ENCODE data around the gene NEGR1.

Gene NEGR1

GRCh38 chr1:72184099-72184701 lies 98.1 kb downstream of the NEGR1 start:
- H3K27me3 ChIP-seq (ENCODE audit: low read depth, low read length) = no peaks in the 10 kb centered on the region
- H3K36me3 ChIP-seq (replicated peaks; ENCODE audit: low read depth, low read length) = no peaks in the 10 kb centered on the region
- H3K4me3 ChIP-seq (ENCODE audit: low read length) = no peak overlapping the region
- no peaks in the 10 kb centered on the region for H4K20me1 ChIP-seq (ENCODE audit: insufficient read depth, low read length)
- H3K4me2 ChIP-seq (ENCODE audit: low read length) = no peak overlapping the region
- no peaks in the 10 kb centered on the region for H3K79me2 ChIP-seq (ENCODE audit: low read length)
- no peak for TF ChIP-seq CTCF (IDR thresholded peaks at IDR 0.05; ENCODE audit: low read depth, low read length)
- TF ChIP-seq EZH2phosphoT487 (IDR thresholded peaks at IDR 0.05; ENCODE audit: low read depth) = no peak
- H3K27ac ChIP-seq (ENCODE audit: low read length) = no peak overlapping the region
- H3K9ac ChIP-seq (ENCODE audit: low read length) = no peak overlapping the region
- peaks cover 7% of the 10 kb centered on the region for H3K4me1 ChIP-seq (ENCODE audit: low read length)
- H2AFZ ChIP-seq (ENCODE audit: low read depth, low read length) = no peak overlapping the region
- H3K9me3 ChIP-seq (ENCODE audit: insufficient read depth, low read length) = no peaks in the 10 kb centered on the region

- no peaks in the 10 kb centered on the region for H3K27me3 ChIP-seq (ENCODE audit: low read depth, low read length)
- no peak overlapping the region for H3K4me3 ChIP-seq (ENCODE audit: low read length)
- H3K9me3 ChIP-seq (ENCODE audit: insufficient read depth, low read length) = no peaks in the 10 kb centered on the region
- no peaks in the 10 kb centered on the region for H4K20me1 ChIP-seq (ENCODE audit: insufficient read depth, low read length)
- H3K79me2 ChIP-seq (ENCODE audit: low read length) = no peaks in the 10 kb centered on the region
- peaks cover 8% of the 10 kb centered on the region for H3K4me1 ChIP-seq (ENCODE audit: low read length)
- TF ChIP-seq CTCF (IDR thresholded peaks at IDR 0.05; ENCODE audit: low read depth, low read length) = no peak
- TF ChIP-seq EZH2phosphoT487 (IDR thresholded peaks at IDR 0.05; ENCODE audit: low read depth) = no peak
- no peak overlapping the region for H3K9ac ChIP-seq (ENCODE audit: low read length)
- 0 out of 2 replicates have a peak overlapping the region, but pooled peaks have one; percentile 11 for H3K27ac ChIP-seq (ENCODE audit: low read length)
- no peak overlapping the region for H2AFZ ChIP-seq (ENCODE audit: low read depth, low read length)
- peak overlapping the region; percentile 20; the same call in 1 of the 2 replicates for H3K4me2 ChIP-seq (ENCODE audit: low read length)
- no peaks in the 10 kb centered on the region for H3K36me3 ChIP-seq (replicated peaks; ENCODE audit: low read depth, low read length)
Observed at GRCh38 chr1:72182859-72183258, 99.5 kb downstream of the NEGR1 start.

GRCh38 chr1:72178266-72178665 lies 104.1 kb downstream of the NEGR1 start:
- Histone ChIP-seq H3K9me3 (ENCODE audit: insufficient read depth, low read length) (no peaks in the 10 kb centered on the region), H3K9ac (ENCODE audit: low read length) (no peak overlapping the region), H3K4me3 (ENCODE audit: low read length) (no peak overlapping the region), H3K27me3 (ENCODE audit: low read depth, low read length) (no peaks in the 10 kb centered on the region), H3K4me2 (ENCODE audit: low read length) (no peak overlapping the region), H2AFZ (ENCODE audit: low read depth, low read length) (no peak overlapping the region), H3K27ac (ENCODE audit: low read length) (no peak overlapping the region), H3K36me3 (replicated peaks; ENCODE audit: low read depth, low read length) (no peaks in the 10 kb centered on the region), H3K79me2 (ENCODE audit: low read length) (no peaks in the 10 kb centered on the region), H4K20me1 (ENCODE audit: insufficient read depth, low read length) (no peaks in the 10 kb centered on the region), H3K4me1 (ENCODE audit: low read length) (peaks cover 10% of the 10 kb centered on the region)
- TF ChIP-seq EZH2phosphoT487 (IDR thresholded peaks at IDR 0.05; ENCODE audit: low read depth) = no peak
- TF ChIP-seq CTCF (IDR thresholded peaks at IDR 0.05; ENCODE audit: low read depth, low read length) = no peak

DNA sequence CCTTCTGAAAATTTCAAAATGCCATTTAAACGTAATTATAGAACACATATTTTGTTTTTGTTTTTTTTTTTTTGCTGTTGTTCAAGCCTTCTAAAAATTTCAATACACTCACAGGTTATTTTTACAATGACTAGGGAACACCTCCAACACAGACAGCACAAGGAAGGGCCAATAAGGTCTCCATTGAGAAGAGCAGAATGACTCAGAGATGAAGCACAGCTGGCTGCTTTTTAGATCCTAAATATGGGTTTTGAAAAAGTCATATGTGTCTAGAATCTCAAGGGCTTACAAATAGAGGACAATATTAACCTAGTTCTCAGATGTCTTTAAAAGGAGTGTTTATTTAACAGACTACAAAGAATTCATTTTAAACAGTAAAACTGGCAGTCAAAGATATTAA lies 104.6 kb downstream of the NEGR1 start:
- H3K36me3 ChIP-seq (replicated peaks; ENCODE audit: low read depth, low read length) = no peaks in the 10 kb centered on the region

More for the DNA sequence above, 104.6 kb downstream of the NEGR1 start:
- Histone ChIP-seq H3K79me2 (ENCODE audit: low read length) (no peaks in the 10 kb centered on the region), H3K9me3 (ENCODE audit: insufficient read depth, low read length) (no peaks in the 10 kb centered on the region), H4K20me1 (ENCODE audit: insufficient read depth, low read length) (no peaks in the 10 kb centered on the region), H3K4me1 (ENCODE audit: low read length) (peaks cover 4% of the 10 kb centered on the region), H3K27ac (ENCODE audit: low read length) (no peak overlapping the region), H3K27me3 (ENCODE audit: low read depth, low read length) (no peaks in the 10 kb centered on the region), H3K4me2 (ENCODE audit: low read length) (no peak overlapping the region), H3K4me3 (ENCODE audit: low read length) (no peak overlapping the region), H2AFZ (ENCODE audit: low read depth, low read length) (no peak overlapping the region), H3K9ac (ENCODE audit: low read length) (no peak overlapping the region)
- no peak for TF ChIP-seq EZH2phosphoT487 (IDR thresholded peaks at IDR 0.05; ENCODE audit: low read depth)
- TF ChIP-seq CTCF (IDR thresholded peaks at IDR 0.05; ENCODE audit: low read depth, low read length) = no peak
